NB4 (cell line): ENCODE data around the gene HS3ST3A1.
"Not testable (repeated sequence)": the region's sequence is repeated elsewhere in the genome, so short reads cannot be mapped to it uniquely, and the experiment has no call there.

Experiments
- DNase-seq: peaks from one replicate; pipeline ENCODE4 v3.0.0; 2010; ENCODE audit warnings: low read depth
- H3K4me3 ChIP-seq: one replicate; pipeline ENCODE4 v1.5.1; 2011; ENCODE audit warnings: mild to moderate bottlenecking, low read depth, low read length, moderate library complexity
- MYC ChIP-seq: IDR thresholded peaks from 2 replicates; pipeline ENCODE4 v1.6.1; 2011; ENCODE audit warnings: low read depth, low read length
- POLR2A ChIP-seq: IDR thresholded peaks from 2 replicates; pipeline ENCODE4 v1.6.1; 2011; ENCODE audit warnings: mild to moderate bottlenecking; ENCODE audit not compliant: insufficient read length; ENCODE audit errors: extremely low read depth
- TF ChIP-seq, protein P1 (sequence below): IDR thresholded peaks from one replicate; pipeline ENCODE4 v1.5.1; 2012; ENCODE audit warnings: low read depth, low read length
- TF ChIP-seq, protein P2 (sequence below): IDR thresholded peaks from 2 replicates; pipeline ENCODE4 v1.6.1; 2011; ENCODE audit warnings: low read depth, low read length

The HS3ST3A1 gene

DNA sequence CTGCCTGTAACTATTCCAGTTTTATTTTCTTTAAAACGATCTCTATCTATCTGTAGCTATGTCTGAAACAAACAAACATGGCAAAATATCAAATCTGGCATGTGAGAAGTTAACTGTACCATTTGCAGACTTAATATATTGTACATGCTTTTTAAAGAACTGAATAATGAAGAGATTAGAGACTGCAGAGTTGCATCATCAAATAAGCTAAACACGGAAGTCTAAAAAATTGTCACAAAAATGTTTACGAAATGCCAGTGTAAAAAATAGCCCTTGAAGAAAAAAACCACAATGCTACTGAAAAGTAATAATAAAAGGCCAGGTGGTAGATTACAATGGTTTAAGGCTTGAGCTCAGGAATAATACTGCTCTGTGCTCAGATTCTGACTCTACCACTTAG, 43.1 kb downstream of the HS3ST3A1 start:
- no peak for TF ChIP-seq MYC
- TF ChIP-seq, protein P1, sequence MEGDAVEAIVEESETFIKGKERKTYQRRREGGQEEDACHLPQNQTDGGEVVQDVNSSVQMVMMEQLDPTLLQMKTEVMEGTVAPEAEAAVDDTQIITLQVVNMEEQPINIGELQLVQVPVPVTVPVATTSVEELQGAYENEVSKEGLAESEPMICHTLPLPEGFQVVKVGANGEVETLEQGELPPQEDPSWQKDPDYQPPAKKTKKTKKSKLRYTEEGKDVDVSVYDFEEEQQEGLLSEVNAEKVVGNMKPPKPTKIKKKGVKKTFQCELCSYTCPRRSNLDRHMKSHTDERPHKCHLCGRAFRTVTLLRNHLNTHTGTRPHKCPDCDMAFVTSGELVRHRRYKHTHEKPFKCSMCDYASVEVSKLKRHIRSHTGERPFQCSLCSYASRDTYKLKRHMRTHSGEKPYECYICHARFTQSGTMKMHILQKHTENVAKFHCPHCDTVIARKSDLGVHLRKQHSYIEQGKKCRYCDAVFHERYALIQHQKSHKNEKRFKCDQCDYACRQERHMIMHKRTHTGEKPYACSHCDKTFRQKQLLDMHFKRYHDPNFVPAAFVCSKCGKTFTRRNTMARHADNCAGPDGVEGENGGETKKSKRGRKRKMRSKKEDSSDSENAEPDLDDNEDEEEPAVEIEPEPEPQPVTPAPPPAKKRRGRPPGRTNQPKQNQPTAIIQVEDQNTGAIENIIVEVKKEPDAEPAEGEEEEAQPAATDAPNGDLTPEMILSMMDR: no peak
- TF ChIP-seq, protein P2, sequence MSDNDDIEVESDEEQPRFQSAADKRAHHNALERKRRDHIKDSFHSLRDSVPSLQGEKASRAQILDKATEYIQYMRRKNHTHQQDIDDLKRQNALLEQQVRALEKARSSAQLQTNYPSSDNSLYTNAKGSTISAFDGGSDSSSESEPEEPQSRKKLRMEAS: no peak
- no peak for TF ChIP-seq POLR2A
- no peak overlapping the region for H3K4me3 ChIP-seq
- DNase-seq: peak; percentile 16

DNA sequence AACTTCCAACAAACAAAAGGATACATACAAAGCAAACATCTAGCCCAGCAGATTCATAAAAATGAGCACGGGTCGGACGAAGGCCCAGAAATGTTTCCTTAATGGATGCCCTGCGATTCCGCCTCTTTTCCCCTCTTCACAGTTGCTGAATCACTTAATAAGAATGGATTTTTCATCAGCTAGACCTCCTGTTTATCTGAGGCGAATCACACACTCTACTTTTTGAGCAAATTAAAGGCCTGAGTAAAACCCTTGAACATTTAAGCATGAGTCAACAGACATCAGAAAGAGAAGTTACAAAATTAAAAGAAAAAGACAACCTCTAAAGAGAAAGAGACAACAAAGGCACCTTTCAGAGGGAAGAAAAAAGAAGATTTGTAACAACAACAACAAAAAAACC, 44.7 kb downstream of the HS3ST3A1 start:
- TF ChIP-seq MYC (no peak), POLR2A (no peak)
- TF ChIP-seq, protein P2: no peak
- TF ChIP-seq, protein P1: no peak
- no peak overlapping the region for H3K4me3 ChIP-seq
- no peak for DNase-seq

DNA sequence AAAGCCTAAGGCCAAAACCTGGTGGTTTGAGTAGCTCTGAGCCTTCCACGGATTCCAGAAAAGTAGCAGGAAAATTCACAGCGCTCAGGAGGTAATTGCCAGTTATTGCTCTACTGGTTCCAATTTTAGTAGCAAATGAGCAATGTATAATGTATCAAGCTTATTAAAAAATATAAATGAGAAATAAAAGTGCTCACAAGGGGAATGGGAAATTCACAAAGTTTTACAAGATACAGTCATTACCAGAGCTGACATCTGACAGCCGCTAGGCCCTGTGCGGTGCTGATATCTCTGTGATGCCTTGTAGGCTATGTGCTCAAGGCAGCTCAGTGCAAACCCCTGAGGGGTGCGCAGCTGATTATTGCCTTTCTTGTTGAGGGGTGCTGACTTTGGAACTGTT, 47.5 kb downstream of the HS3ST3A1 start:
- TF ChIP-seq, protein P2: no peak
- TF ChIP-seq, protein P1: no peak
- TF ChIP-seq MYC: no peak
- no peak for DNase-seq
- H3K4me3 ChIP-seq: no peak overlapping the region

DNA sequence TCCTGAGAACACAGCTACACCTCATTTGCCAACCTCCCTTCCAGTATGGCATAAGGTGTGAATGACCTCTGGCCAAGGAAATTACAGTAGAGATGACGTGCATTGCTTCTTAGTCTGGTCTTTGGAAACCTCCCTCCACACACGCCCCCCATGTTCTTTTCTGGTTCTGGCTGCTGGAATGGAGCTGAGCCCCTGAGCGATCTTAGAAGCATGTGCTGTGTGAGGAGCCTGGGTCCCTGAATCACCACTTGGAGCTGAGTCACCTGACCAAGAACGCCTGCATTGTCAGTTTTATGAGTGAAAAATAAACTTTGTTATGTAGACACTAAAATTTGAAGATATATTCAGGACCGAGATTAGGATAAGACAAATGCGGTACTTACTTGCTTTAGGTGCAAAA, 51.4 kb downstream of the HS3ST3A1 start:
- no peak for TF ChIP-seq POLR2A
- TF ChIP-seq, protein P2: no peak
- TF ChIP-seq MYC: no peak
- TF ChIP-seq, protein P1: no peak
- no peak overlapping the region for H3K4me3 ChIP-seq
- DNase-seq: no peak

DNA sequence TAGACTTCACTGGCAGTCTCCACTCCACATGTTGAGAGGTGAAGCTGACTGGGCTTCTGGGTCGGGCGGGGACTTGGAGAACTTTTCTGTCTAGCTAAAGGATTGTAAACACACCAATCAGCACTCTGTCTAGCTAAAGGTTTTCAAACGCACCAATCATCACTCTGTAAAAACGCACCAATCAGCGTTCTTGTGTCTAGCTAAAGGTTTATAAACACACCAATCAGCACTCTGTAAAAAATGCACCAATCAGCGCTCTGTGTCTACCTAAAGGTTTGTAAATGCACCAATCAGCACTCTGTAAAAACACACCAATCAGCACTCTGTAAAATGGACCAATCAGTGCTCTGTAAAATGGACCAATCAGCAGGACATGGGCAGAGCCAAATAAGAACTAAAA, 53.2 kb downstream of the HS3ST3A1 start:
- H3K4me3 ChIP-seq, DNase-seq: not testable (repeated sequence)

DNA sequence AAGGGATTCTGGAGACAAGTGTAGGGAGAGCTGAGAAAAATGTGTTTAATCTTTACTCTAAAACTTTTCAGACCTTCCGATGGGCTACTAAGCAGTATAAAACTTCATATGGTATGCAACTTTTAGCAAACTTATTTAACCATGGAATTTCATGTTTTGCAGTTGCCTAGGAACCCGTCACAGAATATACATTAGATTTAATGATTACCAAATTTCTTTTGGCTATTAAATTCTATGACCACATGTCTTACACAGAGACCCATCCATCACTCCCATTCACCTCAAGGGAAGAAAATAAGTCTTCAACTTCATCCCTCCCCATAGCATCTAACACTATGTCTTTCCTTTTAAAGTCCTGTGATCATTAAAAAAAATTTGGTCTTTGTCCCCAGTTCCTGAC, 54.9 kb downstream of the HS3ST3A1 start:
- H3K4me3 ChIP-seq: no peak overlapping the region
- TF ChIP-seq, protein P2: no peak
- TF ChIP-seq POLR2A (no peak), MYC (no peak)
- TF ChIP-seq, protein P1: no peak
- no peak for DNase-seq
